ENCODE measurements around the gene CYFIP2. TPM values are rescaled to one million over a fixed set of nuclear protein-coding genes. Genes with fewer than 3 reads are reported as not detected.

Gene CYFIP2
- total RNA-seq, 1 experiment from 2014 or later: 14.3 TPM

GRCh38 chr5:157343842-157344790 is 78.2 kb downstream of the CYFIP2 start:
- H3K27me3 ChIP-seq (ENCODE audit: control insufficient read depth, insufficient read depth, low read length): no peaks in the 10 kb centered on the region
- DNase-seq: no peak
- H3K4me3 ChIP-seq (ENCODE audit: insufficient read depth, low read depth, low read length): no peak overlapping the region
- peaks cover 7% of the 10 kb centered on the region for H3K36me3 ChIP-seq (replicated peaks; ENCODE audit: control insufficient read depth, insufficient read depth, low read length)

- Histone ChIP-seq H3K4me3 (ENCODE audit: insufficient read depth, low read depth, low read length) (no peak overlapping the region), H3K27me3 (ENCODE audit: control insufficient read depth, insufficient read depth, low read length) (no peaks in the 10 kb centered on the region), H3K36me3 (replicated peaks; ENCODE audit: control insufficient read depth, insufficient read depth, low read length) (peaks cover 7% of the 10 kb centered on the region)
- DNase-seq: no peak
Observed at GRCh38 chr5:157345067-157345466, 79.1 kb downstream of the CYFIP2 start.

- no peak for DNase-seq
- H3K27me3 ChIP-seq (ENCODE audit: control insufficient read depth, insufficient read depth, low read length): no peaks in the 10 kb centered on the region
- no peak overlapping the region for H3K4me3 ChIP-seq (ENCODE audit: insufficient read depth, low read depth, low read length)
- H3K36me3 ChIP-seq (replicated peaks; ENCODE audit: control insufficient read depth, insufficient read depth, low read length): peaks cover 7% of the 10 kb centered on the region
Observed at GRCh38 chr5:157345485-157345884, 79.6 kb downstream of the CYFIP2 start.

- DNase-seq: no peak
Observed at GRCh38 chr5:157347301-157348048, 81.6 kb downstream of the CYFIP2 start.

GRCh38 chr5:157348049-157348400 is 82.1 kb downstream of the CYFIP2 start:
- Histone ChIP-seq H3K27me3 (ENCODE audit: control insufficient read depth, insufficient read depth, low read length) (no peaks in the 10 kb centered on the region), H3K4me3 (ENCODE audit: insufficient read depth, low read depth, low read length) (no peak overlapping the region), H3K36me3 (replicated peaks; ENCODE audit: control insufficient read depth, insufficient read depth, low read length) (peaks cover 3% of the 10 kb centered on the region)
- DNase-seq: no peak

More at GRCh38 chr5:157347301-157348048, 81.6 kb downstream of the CYFIP2 start:
- Histone ChIP-seq H3K4me3 (ENCODE audit: insufficient read depth, low read depth, low read length) (no peak overlapping the region), H3K36me3 (replicated peaks; ENCODE audit: control insufficient read depth, insufficient read depth, low read length) (peaks cover 3% of the 10 kb centered on the region), H3K27me3 (ENCODE audit: control insufficient read depth, insufficient read depth, low read length) (no peaks in the 10 kb centered on the region)

- H3K27me3 ChIP-seq (ENCODE audit: control insufficient read depth, insufficient read depth, low read length): no peaks in the 10 kb centered on the region
Observed at GRCh38 chr5:157350939-157351801, 85.2 kb downstream of the CYFIP2 start.

GRCh38 chr5:157351802-157352092 is 85.8 kb downstream of the CYFIP2 start:
- H3K4me3 ChIP-seq (ENCODE audit: insufficient read depth, low read depth, low read length): no peak overlapping the region
- DNase-seq: no peak
- H3K36me3 ChIP-seq (replicated peaks; ENCODE audit: control insufficient read depth, insufficient read depth, low read length): no peaks in the 10 kb centered on the region; the same call in 1 of the 2 replicates
- H3K27me3 ChIP-seq (ENCODE audit: control insufficient read depth, insufficient read depth, low read length): no peaks in the 10 kb centered on the region

More at GRCh38 chr5:157350939-157351801, 85.2 kb downstream of the CYFIP2 start:
- no peak overlapping the region for H3K4me3 ChIP-seq (ENCODE audit: insufficient read depth, low read depth, low read length)
- DNase-seq: no peak
- no peaks in the 10 kb centered on the region; the same call in 1 of the 2 replicates for H3K36me3 ChIP-seq (replicated peaks; ENCODE audit: control insufficient read depth, insufficient read depth, low read length)

GRCh38 chr5:157352756-157353340 is 86.9 kb downstream of the CYFIP2 start:
- Histone ChIP-seq H3K27me3 (ENCODE audit: control insufficient read depth, insufficient read depth, low read length) (no peaks in the 10 kb centered on the region), H3K36me3 (replicated peaks; ENCODE audit: control insufficient read depth, insufficient read depth, low read length) (no peaks in the 10 kb centered on the region; the same call in 1 of the 2 replicates), H3K4me3 (ENCODE audit: insufficient read depth, low read depth, low read length) (no peak overlapping the region)
- no peak for DNase-seq

GRCh38 chr5:157354800-157355199 is 88.9 kb downstream of the CYFIP2 start:
- H3K27me3 ChIP-seq (ENCODE audit: control insufficient read depth, insufficient read depth, low read length): no peaks in the 10 kb centered on the region
- H3K36me3 ChIP-seq (replicated peaks; ENCODE audit: control insufficient read depth, insufficient read depth, low read length): peaks cover 2% of the 10 kb centered on the region; the same call in 1 of the 2 replicates
- peak; percentile 75 for DNase-seq
- no peak overlapping the region for H3K4me3 ChIP-seq (ENCODE audit: insufficient read depth, low read depth, low read length)

- Histone ChIP-seq H3K4me3 (ENCODE audit: insufficient read depth, low read depth, low read length) (no peak overlapping the region), H3K36me3 (replicated peaks; ENCODE audit: control insufficient read depth, insufficient read depth, low read length) (peaks cover 8% of the 10 kb centered on the region), H3K27me3 (ENCODE audit: control insufficient read depth, insufficient read depth, low read length) (no peaks in the 10 kb centered on the region)
- DNase-seq: no peak
Observed at GRCh38 chr5:157356576-157356975, 90.7 kb downstream of the CYFIP2 start.

- Histone ChIP-seq H3K27me3 (ENCODE audit: control insufficient read depth, insufficient read depth, low read length) (no peaks in the 10 kb centered on the region), H3K36me3 (replicated peaks; ENCODE audit: control insufficient read depth, insufficient read depth, low read length) (peaks cover 11% of the 10 kb centered on the region), H3K4me3 (ENCODE audit: insufficient read depth, low read depth, low read length) (no peak overlapping the region)
- DNase-seq: no peak
Observed at GRCh38 chr5:157357823-157358222, 91.9 kb downstream of the CYFIP2 start.

GRCh38 chr5:157358871-157359270 is 92.9 kb downstream of the CYFIP2 start:
- no peaks in the 10 kb centered on the region for H3K27me3 ChIP-seq (ENCODE audit: control insufficient read depth, insufficient read depth, low read length)
- H3K36me3 ChIP-seq (replicated peaks; ENCODE audit: control insufficient read depth, insufficient read depth, low read length): peaks cover 11% of the 10 kb centered on the region
- no peak overlapping the region for H3K4me3 ChIP-seq (ENCODE audit: insufficient read depth, low read depth, low read length)
- no peak for DNase-seq

- Histone ChIP-seq H3K4me3 (ENCODE audit: insufficient read depth, low read depth, low read length) (no peak overlapping the region), H3K36me3 (replicated peaks; ENCODE audit: control insufficient read depth, insufficient read depth, low read length) (peaks cover 11% of the 10 kb centered on the region), H3K27me3 (ENCODE audit: control insufficient read depth, insufficient read depth, low read length) (no peaks in the 10 kb centered on the region)
- no peak for DNase-seq
Observed at GRCh38 chr5:157359356-157360055, 93.6 kb downstream of the CYFIP2 start.

Measured in H7 (cell line).